ENCODE measurements around the gene BMP6.

GRCh38 chr6:7811441-7811840, 85.5 kb downstream of the BMP6 start:
- TF ChIP-seq CTCF (IDR thresholded peaks at IDR 0.05) = no peak
- no peak for TF ChIP-seq POLR2A (IDR thresholded peaks at IDR 0.05)
- TF ChIP-seq EP300 (IDR thresholded peaks at IDR 0.05) = no peak

Data from ovary (tissue), 3 donors.